Breast epithelium (tissue), 4 donors: Measurements from ENCODE around the gene MRC2. TPM values are rescaled to one million over a fixed set of nuclear protein-coding genes. Genes with fewer than 3 reads are reported as not detected.
"Not testable (repeated sequence)": the region's sequence is repeated elsewhere in the genome, so short reads cannot be mapped to it uniquely, and the experiment has no call there.

ENCODE experiments used
- DNase-seq, 2 donors: peaks; one replicate each; pipeline ENCODE4 v3.0.0-alpha.2; 2019; ENCODE audit warnings: low spot score in 2 of 2
- H3K27ac ChIP-seq, 2 donors: fragments of 200-600 bp; sonication (generic) in 1 of 2; one replicate each; pipeline ENCODE4 v1.5.1; 2016 to 2019; ENCODE audit warnings: mild to moderate bottlenecking in 1 of 2
- H3K27me3 ChIP-seq, 2 donors: fragments of 200-600 bp; sonication (generic) in 1 of 2; one replicate each; pipeline versions ENCODE4 v1.5.1 to v1.6.0; 2017 to 2019; ENCODE audit warnings: control low read depth in 1 of 2, mild to moderate bottlenecking in 1 of 2
- H3K36me3 ChIP-seq: fragments of 200-600 bp; one replicate; pipeline ENCODE4 v1.5.1; 2019
- H3K4me1 ChIP-seq, 2 donors: fragments of 200-600 bp; sonication (generic); one replicate each; pipeline ENCODE4 v1.5.1; 2016 to 2019; ENCODE audit warnings: control low read depth in 1 of 2
- H3K4me3 ChIP-seq, 3 donors: fragments of 200-600 bp; sonication (generic); 1 replicate in 2 of 3; 2 replicates in 1 of 3; pipeline ENCODE4 v1.5.1; 2016 to 2019; ENCODE audit warnings: mild to moderate bottlenecking in 3 of 3, moderate library complexity in 2 of 3
- H3K9me3 ChIP-seq, 2 donors: fragments of 200-600 bp; sonication (generic) in 1 of 2; one replicate each; pipeline ENCODE4 v1.5.1; 2016 to 2019; ENCODE audit warnings: control low read depth in 1 of 2
- POLR2A ChIP-seq: fragments of 450-650 bp; IDR thresholded peaks from one replicate; pipeline ENCODE4 v1.6.1; 2016; ENCODE audit warnings: antibody characterized with exemption, mild to moderate bottlenecking, moderate library complexity
- POLR2AphosphoS5 ChIP-seq, 3 donors: sonication (generic); formaldehyde crosslinking; IDR thresholded peaks; one replicate each; pipeline ENCODE4 v1.6.1; 2017; ENCODE audit warnings: antibody characterized with exemption in 3 of 3
- intact Hi-C: fragments of 100-400 bp; cut with DNase I; formaldehyde crosslinking; loops from one replicate; pipeline ENCODE4 v1.15.1; 2023; ENCODE audit warnings: low total_unique reads
- total RNA-seq, 3 donors: library from RNA; depleted of rRNA; stranded (reverse); fragments of >200 nt; gene quantifications; one replicate each; pipeline ENCODE4 v1.1.0, GENCODE V29; 2016
- TF ChIP-seq, protein P1 (sequence below), 3 donors: fragments of 450-650 bp; IDR thresholded peaks; one replicate each; pipeline ENCODE4 v1.5.1; 2016 to 2017; ENCODE audit warnings: antibody characterized with exemption in 3 of 3, mild to moderate bottlenecking in 3 of 3, moderate library complexity in 3 of 3

MRC2 gene
- total RNA-seq, 3 donors from 2014 or later, result 28.4 to 40.2 (median 37.4) TPM

DNA sequence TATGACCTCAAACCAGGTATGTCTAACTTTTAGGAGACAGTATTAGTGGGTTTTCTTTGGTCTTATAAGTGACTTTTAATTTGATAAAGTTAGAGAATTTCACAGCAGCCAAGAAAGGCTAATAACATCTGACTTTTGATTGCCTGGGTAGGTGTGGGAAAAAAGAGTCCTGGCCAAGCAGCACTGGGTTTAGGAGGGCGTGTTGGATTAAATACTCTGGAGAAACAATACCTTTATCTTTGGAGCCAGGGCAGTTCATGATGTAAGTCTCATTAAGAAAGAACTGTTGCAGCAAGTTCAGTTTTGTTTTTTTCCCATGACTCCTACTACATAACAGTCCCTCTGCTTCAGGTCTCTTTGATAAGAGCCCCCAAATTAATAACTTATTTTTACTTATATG is 26.7 kb upstream of the MRC2 start:
- no peaks in the 10 kb centered on the region for H3K36me3 ChIP-seq
- intact Hi-C loops, result no loop called here
- no peaks in the 10 kb centered on the region for H3K4me1 ChIP-seq
- no peaks in the 10 kb centered on the region for H3K9me3 ChIP-seq
- no peak for DNase-seq
- TF ChIP-seq, protein P1, sequence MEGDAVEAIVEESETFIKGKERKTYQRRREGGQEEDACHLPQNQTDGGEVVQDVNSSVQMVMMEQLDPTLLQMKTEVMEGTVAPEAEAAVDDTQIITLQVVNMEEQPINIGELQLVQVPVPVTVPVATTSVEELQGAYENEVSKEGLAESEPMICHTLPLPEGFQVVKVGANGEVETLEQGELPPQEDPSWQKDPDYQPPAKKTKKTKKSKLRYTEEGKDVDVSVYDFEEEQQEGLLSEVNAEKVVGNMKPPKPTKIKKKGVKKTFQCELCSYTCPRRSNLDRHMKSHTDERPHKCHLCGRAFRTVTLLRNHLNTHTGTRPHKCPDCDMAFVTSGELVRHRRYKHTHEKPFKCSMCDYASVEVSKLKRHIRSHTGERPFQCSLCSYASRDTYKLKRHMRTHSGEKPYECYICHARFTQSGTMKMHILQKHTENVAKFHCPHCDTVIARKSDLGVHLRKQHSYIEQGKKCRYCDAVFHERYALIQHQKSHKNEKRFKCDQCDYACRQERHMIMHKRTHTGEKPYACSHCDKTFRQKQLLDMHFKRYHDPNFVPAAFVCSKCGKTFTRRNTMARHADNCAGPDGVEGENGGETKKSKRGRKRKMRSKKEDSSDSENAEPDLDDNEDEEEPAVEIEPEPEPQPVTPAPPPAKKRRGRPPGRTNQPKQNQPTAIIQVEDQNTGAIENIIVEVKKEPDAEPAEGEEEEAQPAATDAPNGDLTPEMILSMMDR (IDR thresholded peaks at IDR 0.05), result no peak
- TF ChIP-seq POLR2AphosphoS5 (IDR thresholded peaks at IDR 0.05), result no peak
- no peak for TF ChIP-seq POLR2A
- H3K27me3 ChIP-seq, result no peaks in the 10 kb centered on the region
- no peak overlapping the region for H3K27ac ChIP-seq
- no peak overlapping the region for H3K4me3 ChIP-seq

DNA sequence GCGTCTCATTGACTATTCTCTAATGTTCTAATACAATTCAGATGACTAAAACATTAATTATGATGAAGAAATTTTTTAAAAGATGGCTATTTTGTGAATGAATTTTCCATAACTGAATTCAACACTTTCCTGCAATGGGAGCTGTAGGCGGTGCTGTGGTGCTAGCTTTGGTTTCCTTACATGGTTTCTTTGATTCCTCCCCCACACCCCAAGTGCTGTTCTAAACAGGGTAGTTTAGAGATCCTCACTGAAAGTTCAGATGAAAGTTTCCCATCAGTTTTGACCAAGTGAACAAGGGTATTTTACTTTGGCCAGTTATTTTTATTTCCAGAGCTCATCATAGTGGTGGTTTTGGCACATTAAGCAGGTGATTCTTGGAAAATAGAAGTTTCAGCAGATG is 26.0 kb upstream of the MRC2 start:
- intact Hi-C loops, result no loop called here
- H3K36me3 ChIP-seq, result no peaks in the 10 kb centered on the region
- H3K4me3 ChIP-seq, result no peak overlapping the region

DNA sequence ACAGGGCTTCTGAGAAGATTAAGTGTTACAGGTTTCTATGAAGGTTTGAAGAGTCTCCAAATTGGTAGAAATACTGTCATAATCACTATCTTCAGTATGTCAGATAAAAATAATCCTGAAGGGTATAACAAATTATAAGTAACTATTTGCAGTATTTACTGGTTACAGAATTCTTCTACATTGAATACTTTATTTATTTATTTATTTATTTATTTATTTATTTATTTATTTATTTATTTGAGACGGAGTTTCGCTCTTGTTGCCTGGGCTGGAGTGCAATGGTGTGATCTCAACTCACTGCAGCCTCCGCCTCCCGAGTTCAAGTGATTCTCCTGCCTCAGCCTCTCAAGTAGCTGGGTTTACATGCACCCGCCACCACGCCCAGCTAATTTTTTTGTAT is 23.7 kb upstream of the MRC2 start:
- intact Hi-C loops, DNase-seq, H3K4me3 ChIP-seq, H3K9me3 ChIP-seq, H3K27ac ChIP-seq, H3K4me1 ChIP-seq, H3K36me3 ChIP-seq, H3K27me3 ChIP-seq: not testable (repeated sequence)

More for the DNA sequence above, 26.0 kb upstream of the MRC2 start:
- TF ChIP-seq POLR2AphosphoS5 (IDR thresholded peaks at IDR 0.05), result no peak
- TF ChIP-seq POLR2A, result no peak
- TF ChIP-seq, protein P1 (IDR thresholded peaks at IDR 0.05), result no peak
- DNase-seq, result no peak
- Histone ChIP-seq H3K27ac (no peak overlapping the region), H3K27me3 (no peaks in the 10 kb centered on the region), H3K9me3 (no peaks in the 10 kb centered on the region), H3K4me1 (no peaks in the 10 kb centered on the region)

DNA sequence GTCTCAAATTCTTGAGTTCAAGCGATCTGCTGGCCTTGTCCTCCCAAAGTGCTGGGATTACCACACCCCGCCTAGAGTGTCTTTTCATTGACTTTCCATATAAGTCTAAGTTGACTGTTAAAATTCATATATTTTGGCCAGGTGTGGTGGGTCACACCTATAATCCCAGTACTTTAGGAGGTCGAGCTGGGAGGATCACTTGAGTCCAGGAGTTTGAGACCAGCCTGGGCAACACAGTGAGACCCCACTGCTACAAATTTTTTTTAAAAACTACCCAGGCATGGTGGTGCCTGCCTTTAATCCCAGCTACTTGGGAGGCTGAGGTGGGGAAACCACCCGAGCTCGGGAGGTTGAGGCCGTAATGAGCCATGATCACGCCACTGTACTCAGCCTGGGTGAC is 21.9 kb upstream of the MRC2 start:
- no peak for TF ChIP-seq POLR2A
- TF ChIP-seq, protein P1 (IDR thresholded peaks at IDR 0.05), result no peak
- no peak for TF ChIP-seq POLR2AphosphoS5 (IDR thresholded peaks at IDR 0.05)
- H3K4me1 ChIP-seq, result no peaks in the 10 kb centered on the region
- no peaks in the 10 kb centered on the region for H3K36me3 ChIP-seq
- no peaks in the 10 kb centered on the region for H3K9me3 ChIP-seq
- no peak for DNase-seq
- intact Hi-C loops, result no loop called here
- no peak overlapping the region for H3K4me3 ChIP-seq
- H3K27ac ChIP-seq, result no peak overlapping the region
- H3K27me3 ChIP-seq, result no peaks in the 10 kb centered on the region

DNA sequence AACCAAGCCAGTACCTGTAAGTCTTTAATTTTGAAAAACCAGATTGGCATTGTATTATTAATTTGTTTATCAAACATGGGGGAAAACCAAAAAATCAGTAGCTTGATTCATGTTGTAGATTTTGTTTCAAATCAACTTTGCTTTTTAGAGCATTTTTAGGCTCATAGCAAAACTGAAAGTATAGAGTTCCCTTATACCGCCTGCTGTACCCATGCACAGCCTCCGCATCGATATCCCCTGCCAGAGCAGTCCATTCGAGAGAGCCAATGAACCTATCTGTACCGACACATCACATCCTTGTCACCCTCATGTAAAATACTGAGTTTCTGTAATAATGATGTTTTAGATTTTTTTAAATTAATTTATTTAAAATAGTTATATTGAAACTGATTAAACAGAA is 16.2 kb upstream of the MRC2 start:
- no peaks in the 10 kb centered on the region for H3K36me3 ChIP-seq
- H3K4me1 ChIP-seq, result no peaks in the 10 kb centered on the region
- DNase-seq, result no peak
- no peak overlapping the region for H3K4me3 ChIP-seq
- intact Hi-C loops, result no loop called here
- H3K27ac ChIP-seq, result no peak overlapping the region
- no peaks in the 10 kb centered on the region for H3K27me3 ChIP-seq
- TF ChIP-seq, protein P1 (IDR thresholded peaks at IDR 0.05), result no peak
- TF ChIP-seq POLR2A, result no peak
- H3K9me3 ChIP-seq, result no peaks in the 10 kb centered on the region

DNA sequence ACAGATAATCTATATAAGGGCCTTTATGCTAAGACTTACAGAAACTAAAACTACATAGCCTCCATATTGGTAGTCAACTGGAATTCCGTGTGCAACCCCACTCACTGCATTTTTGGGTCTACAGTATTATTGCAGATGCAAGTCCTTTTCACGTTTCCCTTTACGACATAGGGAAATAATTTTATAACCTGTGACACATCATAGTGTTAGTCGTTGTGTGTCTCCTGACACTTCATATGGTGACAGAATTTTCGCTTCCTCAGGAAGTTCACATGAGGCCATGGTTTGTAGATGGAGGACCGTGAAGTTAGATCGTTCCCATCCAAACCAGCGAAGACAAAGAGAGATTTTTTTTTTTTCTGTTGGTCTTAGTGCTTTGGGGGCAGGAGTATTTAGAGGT is 15.7 kb upstream of the MRC2 start:
- no peak overlapping the region for H3K27ac ChIP-seq
- H3K27me3 ChIP-seq, result no peaks in the 10 kb centered on the region
- no peak overlapping the region for H3K4me3 ChIP-seq
- H3K36me3 ChIP-seq, result no peaks in the 10 kb centered on the region
- TF ChIP-seq POLR2AphosphoS5 (IDR thresholded peaks at IDR 0.05) (no peak), POLR2A (no peak)
- TF ChIP-seq, protein P1 (IDR thresholded peaks at IDR 0.05), result no peak
- no peak for DNase-seq
- intact Hi-C loops, result no loop called here
- no peaks in the 10 kb centered on the region for H3K9me3 ChIP-seq
- H3K4me1 ChIP-seq, result no peaks in the 10 kb centered on the region

DNA sequence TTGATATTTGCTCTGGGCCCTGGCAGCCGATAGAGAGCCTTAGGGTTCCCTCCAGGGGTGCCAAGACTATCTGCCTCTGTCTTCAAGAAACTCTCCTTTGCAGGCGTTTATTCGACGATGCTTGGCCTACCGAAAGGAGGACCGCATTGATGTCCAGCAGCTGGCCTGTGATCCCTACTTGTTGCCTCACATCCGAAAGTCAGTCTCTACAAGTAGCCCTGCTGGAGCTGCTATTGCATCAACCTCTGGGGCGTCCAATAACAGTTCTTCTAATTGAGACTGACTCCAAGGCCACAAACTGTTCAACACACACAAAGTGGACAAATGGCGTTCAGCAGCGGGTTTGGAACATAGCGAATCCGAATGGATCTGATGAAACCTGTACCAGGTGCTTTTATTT is 15.2 kb upstream of the MRC2 start:
- H3K27me3 ChIP-seq, H3K4me3 ChIP-seq, H3K36me3 ChIP-seq, H3K4me1 ChIP-seq, H3K9me3 ChIP-seq, intact Hi-C loops, H3K27ac ChIP-seq, DNase-seq: not testable (repeated sequence)

DNA sequence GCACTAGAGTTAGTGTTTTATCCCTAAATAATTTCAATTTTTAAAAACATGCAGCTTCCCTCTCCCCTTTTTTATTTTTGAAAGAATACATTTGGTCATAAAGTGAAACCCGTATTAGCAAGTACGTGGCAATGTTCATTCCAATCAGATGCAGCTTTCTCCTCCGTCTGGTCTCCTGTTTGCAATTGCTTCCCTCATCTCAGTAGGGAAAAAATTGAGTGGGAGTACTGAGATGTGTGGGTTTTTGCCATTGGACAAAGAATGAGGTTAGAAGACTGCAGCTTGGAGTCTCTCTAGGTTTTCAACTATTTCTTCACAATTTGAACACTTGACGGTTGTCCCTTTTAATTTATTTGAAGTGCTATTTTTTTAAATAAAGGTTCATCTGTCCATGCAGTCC is 14.4 kb upstream of the MRC2 start:
- intact Hi-C loops, H3K36me3 ChIP-seq, H3K9me3 ChIP-seq, H3K27me3 ChIP-seq, H3K4me1 ChIP-seq, H3K27ac ChIP-seq, DNase-seq, H3K4me3 ChIP-seq: not testable (repeated sequence)
